ENCODE data around the gene CEND1.

CEND1 gene

GRCh38 chr11:794766-795633 is 5.1 kb upstream of the CEND1 start:
- no peak for DNase-seq

GRCh38 chr11:794013-794765 is 4.3 kb upstream of the CEND1 start:
- DNase-seq, result no peak

DNA sequence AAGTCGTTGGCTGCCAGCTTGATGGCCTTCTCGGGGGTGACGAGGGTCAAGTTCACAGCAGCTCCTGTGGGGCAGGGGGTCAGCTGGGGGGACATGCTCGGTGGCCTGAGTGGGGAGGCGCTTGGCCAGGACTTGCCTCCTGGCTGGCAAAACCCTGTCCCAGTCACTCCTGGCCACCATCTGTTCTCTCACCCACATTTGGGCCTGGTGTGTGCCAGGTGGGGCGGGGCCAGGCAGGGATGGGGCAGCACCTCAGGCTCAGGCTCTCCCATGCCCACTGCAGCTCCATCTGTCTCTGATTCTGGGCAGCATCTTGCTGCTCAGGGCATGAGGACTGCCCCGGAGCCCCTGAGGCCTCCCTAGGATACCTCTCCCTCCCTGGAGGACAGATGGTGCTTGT is 3.7 kb upstream of the CEND1 start:
- DNase-seq, result no peak

DNA sequence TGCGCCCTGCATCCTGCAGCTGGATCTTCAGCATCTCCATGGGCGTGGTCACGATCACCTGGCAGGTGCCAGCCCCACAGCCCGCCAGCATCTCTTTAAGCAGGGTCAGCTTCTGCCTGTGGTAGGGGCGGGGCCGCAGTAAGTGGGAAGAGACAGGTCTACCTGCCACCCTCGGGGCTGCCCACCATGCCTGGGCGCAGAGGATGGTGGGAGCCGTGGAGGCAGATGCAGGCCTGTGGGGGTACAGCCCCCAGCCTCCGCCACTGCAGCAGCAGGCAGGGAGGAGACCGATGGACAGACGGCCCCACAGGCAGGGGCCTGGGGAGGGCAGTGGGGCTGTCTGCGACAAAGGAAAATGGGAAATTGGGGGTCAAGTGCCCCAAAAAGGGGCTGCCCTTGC is 3.0 kb upstream of the CEND1 start:
- no peak for DNase-seq

DNA sequence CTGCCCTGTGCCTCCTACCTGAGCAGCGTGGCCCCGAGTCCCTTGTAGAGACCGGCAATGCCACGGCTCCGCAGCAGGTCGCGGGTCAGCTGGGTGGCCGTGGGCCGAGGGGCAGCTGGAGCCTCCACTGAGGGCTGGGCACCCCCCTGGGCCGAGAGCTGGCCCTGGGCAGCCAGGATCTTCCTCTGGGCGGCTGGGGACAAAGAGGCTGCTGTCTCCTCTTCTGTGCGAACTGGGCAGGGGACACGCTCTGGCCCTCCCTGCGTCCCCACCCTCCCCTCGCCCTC is 2.6 kb upstream of the CEND1 start:
- no peak for DNase-seq

- DNase-seq, result no peak
These were observed 2.0 kb upstream of the CEND1 start for GRCh38 chr11:791658-792534.

- no peak for DNase-seq
These were observed 1.1 kb upstream of the CEND1 start for GRCh38 chr11:790721-791564.

- no peak for DNase-seq
These were observed 643 bp downstream of the CEND1 start for GRCh38 chr11:788953-789940.

DNA sequence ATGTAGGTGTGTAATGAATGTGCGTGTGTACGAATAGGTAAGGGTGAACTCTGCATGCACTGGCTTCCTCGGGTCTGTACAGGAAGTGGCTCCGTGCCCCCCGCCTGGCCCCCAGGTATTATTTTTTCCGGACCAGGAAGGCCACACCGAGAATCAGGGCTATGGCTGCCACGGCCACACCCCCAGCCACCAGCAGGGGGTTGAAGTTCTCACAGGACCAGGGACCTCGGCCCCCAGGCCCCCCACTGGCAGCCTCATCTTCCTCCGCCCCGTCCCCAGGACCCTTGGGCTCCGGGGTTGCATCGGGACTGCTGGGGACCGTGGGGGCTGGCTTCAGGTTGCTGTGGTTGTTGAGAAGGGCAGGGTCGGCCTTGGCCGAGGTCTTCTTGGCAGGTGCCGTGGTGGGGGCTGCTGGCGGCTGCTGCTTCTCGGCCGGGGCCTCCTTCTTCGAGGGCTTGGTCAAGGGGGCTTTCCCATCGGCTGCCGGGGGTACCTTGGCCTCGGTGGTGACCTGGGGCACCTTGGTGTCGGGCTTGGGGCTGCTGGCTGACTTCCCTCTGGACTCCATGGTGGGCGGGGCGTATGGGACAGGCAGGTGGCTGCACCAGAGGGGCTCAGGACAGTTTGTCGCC is 1.8 kb downstream of the CEND1 start:
- DNase-seq, result no peak

DNA sequence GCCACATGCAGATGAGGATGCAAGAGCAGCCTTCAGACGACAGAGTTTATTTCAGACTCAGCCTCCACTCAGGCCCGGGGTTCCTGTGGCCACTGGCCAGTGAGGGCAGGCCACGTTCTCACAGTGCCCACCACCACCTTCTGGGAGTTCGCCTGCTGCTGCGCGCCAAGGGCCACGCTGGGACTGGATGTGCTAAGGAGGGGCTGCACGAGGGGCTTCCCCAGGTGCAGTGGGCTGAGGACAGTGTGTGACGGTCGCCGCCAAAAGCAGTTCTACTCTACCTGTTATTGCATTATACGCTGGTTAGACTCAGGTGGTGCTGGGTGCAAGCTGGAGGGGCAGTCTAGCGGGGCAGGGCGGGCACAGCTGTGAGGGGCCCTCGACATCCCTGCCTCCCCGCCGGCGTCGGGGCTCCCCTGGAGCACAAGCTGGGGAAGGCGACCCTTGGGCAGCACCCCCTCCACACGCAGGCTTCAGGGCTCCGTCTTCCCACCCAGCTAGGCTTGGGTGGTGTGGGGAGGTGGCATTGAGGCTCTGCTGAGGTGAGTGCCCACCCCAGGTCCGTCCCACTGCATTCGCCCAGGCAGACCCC is 2.7 kb downstream of the CEND1 start:
- no peak for DNase-seq

- no peak for DNase-seq
These were observed 3.4 kb downstream of the CEND1 start for GRCh38 chr11:786235-787083.

DNA sequence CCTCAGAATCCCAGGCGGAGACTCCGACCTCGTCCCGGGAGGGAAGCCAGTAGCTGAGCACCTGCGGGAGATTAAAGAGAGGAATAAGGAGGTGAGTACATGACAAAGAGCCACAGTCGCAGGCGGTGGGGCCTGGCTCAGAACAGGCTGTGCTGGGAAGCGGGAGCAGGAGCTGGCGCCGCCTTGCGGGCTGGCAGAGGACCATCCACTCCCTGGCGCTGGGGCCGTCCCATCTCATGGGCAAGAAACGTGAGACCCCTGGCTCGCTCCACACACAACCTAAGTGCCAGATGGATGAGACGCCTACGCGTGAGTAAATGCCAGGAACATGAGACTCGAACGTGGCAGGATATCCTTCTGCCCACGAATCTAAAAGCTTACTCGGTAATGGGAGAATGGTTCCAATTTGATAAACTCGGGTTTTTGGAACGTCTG is 6.3 kb downstream of the CEND1 start:
- no peak for DNase-seq

DNA sequence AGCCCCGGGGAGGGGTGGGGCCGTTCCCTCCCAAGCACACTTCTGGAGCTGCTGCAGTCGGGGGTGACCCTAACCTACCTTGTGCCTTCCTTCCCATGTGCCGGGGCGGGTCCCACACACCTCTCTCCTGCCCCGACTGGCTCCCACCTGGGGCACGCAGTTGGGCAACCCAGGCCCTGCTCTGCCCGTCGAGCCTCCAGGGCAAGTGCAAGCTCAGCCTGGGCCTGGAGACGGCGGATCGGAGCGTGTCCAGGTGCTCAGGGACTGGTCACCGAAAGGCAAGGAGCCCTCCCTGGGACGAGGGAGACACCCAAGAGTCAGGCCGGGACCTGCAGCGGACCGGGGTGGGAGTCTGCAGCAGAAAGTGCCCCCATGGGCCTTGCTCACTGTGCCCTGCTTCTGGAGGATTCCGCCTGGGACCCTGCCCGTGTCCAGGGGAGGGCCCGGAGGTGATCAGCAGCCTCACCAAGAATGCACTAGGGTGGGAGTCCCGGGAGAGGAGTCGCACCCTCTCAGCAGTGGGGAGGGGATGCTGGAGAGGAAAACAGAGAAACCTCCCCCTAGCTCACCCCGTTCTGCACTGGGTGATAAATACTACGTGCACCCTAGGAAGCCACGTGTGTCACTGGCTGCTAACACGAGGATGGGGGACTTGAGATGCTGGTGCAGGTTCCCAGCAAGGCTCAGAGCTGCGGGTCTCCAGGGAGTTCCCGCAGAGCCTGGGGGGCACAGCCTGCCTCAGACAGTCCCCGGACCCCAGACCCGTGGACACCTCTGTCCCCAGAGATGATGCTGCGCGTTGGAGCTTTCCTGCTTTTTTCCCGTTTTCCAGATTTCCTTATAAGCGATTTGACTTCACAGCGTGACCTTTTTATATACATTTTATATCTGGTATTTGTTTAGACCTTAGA is 7.4 kb downstream of the CEND1 start:
- DNase-seq, result no peak

DNA sequence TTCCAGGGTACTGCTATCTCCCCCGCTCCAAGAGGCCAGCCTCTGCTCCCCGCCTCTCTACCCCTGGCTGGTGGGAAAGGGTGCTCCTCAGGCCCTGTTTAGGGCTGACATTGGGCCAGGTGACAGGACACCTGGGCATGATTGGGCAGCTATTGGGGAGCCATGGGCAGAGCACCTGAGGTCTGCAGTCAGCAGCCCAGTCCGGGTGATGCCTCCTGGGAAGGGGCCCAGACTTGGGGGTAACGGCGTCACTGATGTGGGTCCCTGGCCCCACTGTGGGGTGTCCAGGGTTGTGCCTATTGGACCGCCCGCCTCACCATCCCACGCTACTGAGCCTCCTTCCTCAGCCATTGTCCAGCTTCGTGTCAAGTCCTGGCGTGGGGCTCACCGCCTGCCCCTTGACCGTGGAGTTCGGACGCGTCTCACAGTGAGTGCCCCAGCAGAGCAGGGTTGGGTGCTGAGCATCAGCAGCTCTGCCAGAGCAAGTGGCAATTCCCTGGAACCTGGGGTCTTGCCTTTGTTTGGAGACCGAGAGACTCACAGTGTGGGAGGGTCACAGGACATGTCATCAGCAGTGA is 9.8 kb downstream of the CEND1 start:
- no peak for DNase-seq

- DNase-seq, result no peak
These were observed 10.6 kb downstream of the CEND1 start for GRCh38 chr11:778976-779954.

Measured in activated T-cell treated with anti-CD3 and anti-CD28 coated beads, Interleukin-2, amount 50 U/mL, for 1 hour (primary cell).